ENCODE results near the gene HIP1. TPM values are rescaled to one million over a fixed set of nuclear protein-coding genes. Genes with fewer than 3 reads are reported as not detected.

The HIP1 gene
- total and polyA plus RNA-seq, 9 of the 15 experiments (the other 6 are each of a cell fraction or from before 2014, with no cell fraction given), result 2.4 to 13.7 (median 9.5) TPM

GRCh38 chr7:75624134-75624832 lies 114.5 kb downstream of the HIP1 start (continued):
- TF ChIP-seq CREB5 (CRISPR knock-in tag; IDR thresholded peaks at IDR 0.05), result no peak; the same call in 1 of the 2 replicates
- no peak for TF ChIP-seq XRCC4 (IDR thresholded peaks at IDR 0.05; ENCODE audit: extremely low read depth, insufficient read depth, insufficient read length)
- no peak for TF ChIP-seq TBP (optimal IDR thresholded peaks at IDR 0.05; ENCODE audit: low read depth, low read length)
- TF ChIP-seq ZNF277 (CRISPR knock-in tag; IDR thresholded peaks at IDR 0.05; ENCODE audit: borderline replicate concordance), result no peak
- TF ChIP-seq SMAD3 (CRISPR knock-in tag; conservative IDR thresholded peaks at IDR 0.05), result no peak
- TF ChIP-seq SRSF7 (optimal IDR thresholded peaks at IDR 0.05; ENCODE audit: low read depth, low read length), result no peak
- TF ChIP-seq SNRNP70 (optimal IDR thresholded peaks at IDR 0.05; ENCODE audit: low read depth, low read length), result no peak
- TF ChIP-seq ZNF408 (CRISPR knock-in tag; IDR thresholded peaks at IDR 0.05; ENCODE audit: low read depth), result no peak
- TF ChIP-seq ZNF354B (CRISPR knock-in tag; IDR thresholded peaks at IDR 0.05), result no peak
- TF ChIP-seq DPF2 (IDR thresholded peaks at IDR 0.05), result peak; percentile 74
- TF ChIP-seq, protein P1, sequence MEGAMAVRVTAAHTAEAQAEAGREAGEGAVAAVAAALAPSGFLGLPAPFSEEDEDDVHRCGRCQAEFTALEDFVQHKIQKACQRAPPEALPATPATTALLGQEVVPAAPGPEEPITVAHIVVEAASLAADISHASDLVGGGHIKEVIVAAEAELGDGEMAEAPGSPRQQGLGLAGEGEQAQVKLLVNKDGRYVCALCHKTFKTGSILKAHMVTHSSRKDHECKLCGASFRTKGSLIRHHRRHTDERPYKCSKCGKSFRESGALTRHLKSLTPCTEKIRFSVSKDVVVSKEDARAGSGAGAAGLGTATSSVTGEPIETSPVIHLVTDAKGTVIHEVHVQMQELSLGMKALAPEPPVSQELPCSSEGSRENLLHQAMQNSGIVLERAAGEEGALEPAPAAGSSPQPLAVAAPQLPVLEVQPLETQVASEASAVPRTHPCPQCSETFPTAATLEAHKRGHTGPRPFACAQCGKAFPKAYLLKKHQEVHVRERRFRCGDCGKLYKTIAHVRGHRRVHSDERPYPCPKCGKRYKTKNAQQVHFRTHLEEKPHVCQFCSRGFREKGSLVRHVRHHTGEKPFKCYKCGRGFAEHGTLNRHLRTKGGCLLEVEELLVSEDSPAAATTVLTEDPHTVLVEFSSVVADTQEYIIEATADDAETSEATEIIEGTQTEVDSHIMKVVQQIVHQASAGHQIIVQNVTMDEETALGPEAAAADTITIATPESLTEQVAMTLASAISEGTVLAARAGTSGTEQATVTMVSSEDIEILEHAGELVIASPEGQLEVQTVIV (CRISPR knock-in tag; IDR thresholded peaks at IDR 0.05; ENCODE audit: borderline replicate concordance), result peak; percentile 55; the same call in 1 of the 2 replicates
- no peak for TF ChIP-seq E2F4 (CRISPR knock-in tag; IDR thresholded peaks at IDR 0.05; ENCODE audit: low read depth)
- TF ChIP-seq HDGF (IDR thresholded peaks at IDR 0.05), result no peak
- TF ChIP-seq, protein P2, sequence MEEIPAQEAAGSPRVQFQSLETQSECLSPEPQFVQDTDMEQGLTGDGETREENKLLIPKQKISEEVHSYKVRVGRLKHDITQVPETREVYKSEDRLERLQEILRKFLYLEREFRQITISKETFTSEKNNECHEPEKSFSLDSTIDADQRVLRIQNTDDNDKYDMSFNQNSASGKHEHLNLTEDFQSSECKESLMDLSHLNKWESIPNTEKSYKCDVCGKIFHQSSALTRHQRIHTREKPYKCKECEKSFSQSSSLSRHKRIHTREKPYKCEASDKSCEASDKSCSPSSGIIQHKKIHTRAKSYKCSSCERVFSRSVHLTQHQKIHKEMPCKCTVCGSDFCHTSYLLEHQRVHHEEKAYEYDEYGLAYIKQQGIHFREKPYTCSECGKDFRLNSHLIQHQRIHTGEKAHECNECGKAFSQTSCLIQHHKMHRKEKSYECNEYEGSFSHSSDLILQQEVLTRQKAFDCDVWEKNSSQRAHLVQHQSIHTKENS (CRISPR knock-in tag; IDR thresholded peaks at IDR 0.05), result no peak
- peak; percentile 70 for TF ChIP-seq CTBP1 (IDR thresholded peaks at IDR 0.05; ENCODE audit: borderline replicate concordance)
- peak; percentile 41; the same call in 1 of the 2 replicates for TF ChIP-seq TRIM28 (IDR thresholded peaks at IDR 0.05)
- peak; percentile 31; the same call in 1 of the 2 replicates for TF ChIP-seq CBX1 (IDR thresholded peaks at IDR 0.05; ENCODE audit: low read depth)
- TF ChIP-seq, protein P3, sequence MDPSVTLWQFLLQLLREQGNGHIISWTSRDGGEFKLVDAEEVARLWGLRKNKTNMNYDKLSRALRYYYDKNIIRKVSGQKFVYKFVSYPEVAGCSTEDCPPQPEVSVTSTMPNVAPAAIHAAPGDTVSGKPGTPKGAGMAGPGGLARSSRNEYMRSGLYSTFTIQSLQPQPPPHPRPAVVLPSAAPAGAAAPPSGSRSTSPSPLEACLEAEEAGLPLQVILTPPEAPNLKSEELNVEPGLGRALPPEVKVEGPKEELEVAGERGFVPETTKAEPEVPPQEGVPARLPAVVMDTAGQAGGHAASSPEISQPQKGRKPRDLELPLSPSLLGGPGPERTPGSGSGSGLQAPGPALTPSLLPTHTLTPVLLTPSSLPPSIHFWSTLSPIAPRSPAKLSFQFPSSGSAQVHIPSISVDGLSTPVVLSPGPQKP (CRISPR knock-in tag; IDR thresholded peaks at IDR 0.05), result no peak
